CD4-positive, alpha-beta T cell treated with Interleukin-17A for 4 hours (primary cell): Measurements from ENCODE around the gene SRR.

Source experiments
- DNase-seq: peaks from one replicate; pipeline ENCODE4 v3.0.0-alpha.2; 2020; ENCODE audit warnings: mixed read lengths

The SRR gene

GRCh38 chr17:2347805-2348685 is 44.3 kb downstream of the SRR start:
- DNase-seq, result no peak

GRCh38 chr17:2351269-2351668 is 47.5 kb downstream of the SRR start:
- no peak for DNase-seq

GRCh38 chr17:2354311-2354710 is 50.6 kb downstream of the SRR start:
- no peak for DNase-seq

GRCh38 chr17:2357237-2357636 is 53.5 kb downstream of the SRR start:
- DNase-seq, result no peak

DNA sequence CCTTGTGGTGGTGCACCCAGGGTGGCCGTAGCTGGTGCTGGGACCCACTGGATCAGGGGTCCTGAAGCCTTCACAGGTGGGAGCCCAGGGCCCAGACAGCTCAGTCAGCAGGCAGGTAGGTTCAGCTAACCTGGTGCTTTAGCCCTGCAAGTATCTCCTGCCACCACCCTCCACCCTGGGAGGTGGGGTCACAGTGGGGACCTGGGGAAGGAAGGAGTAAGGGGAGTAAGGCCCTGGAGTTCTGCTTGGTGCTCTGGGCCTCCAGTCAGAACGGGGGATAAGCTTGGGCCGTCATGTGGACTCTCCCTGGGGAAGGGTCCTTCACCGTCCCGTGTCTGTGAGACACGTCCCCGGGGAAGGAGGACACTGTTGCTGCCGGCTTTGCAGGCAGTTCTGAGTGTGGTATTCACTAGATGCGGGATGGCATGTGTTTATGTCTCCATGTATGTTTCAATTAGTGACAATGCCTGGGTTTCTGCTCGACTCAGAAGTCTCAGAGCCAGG is 54.2 kb downstream of the SRR start:
- no peak for DNase-seq

GRCh38 chr17:2361010-2361760 is 57.4 kb downstream of the SRR start:
- no peak for DNase-seq

DNA sequence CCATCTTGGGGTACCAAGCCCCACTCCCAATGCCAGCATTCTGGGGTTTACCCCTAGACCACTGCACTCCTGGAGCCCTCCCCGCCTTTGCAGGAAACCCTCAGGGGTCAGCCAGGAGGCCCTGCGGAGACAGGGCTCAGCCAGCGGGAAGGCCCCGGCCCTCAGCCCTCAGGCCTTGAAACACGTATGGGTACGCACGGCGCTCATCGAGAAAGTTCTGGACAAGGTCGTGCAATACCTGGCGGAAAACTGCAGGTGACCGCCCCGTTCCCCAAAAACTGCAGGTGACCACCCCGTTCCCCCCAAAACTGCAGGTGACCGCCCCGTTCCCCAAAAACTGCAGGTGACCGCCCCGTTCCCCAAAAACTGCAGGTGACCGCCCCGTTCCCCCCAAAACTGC is 58.3 kb downstream of the SRR start:
- DNase-seq, result no peak

- DNase-seq, result no peak
These were observed 58.7 kb downstream of the SRR start for GRCh38 chr17:2362416-2362815.

DNA sequence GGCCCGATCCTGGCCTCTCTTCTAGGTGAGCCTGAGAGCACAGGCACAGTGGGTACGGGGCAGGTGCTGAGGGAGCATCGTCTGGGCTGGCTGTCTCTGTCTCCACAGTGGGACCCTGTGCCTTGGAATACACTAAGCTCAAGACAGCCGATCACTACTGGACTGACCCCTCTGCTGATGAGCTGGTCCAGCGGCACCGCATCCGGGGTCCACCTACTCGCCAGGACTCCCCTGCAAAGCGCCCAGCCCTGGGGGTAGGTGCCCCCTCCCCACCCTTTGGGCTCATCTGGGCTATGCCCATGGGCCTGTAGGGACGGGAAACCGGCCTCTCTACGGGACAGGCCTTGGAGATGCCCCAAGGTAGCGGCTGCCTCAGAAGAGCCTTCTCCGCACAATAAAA is 59.1 kb downstream of the SRR start:
- no peak for DNase-seq

GRCh38 chr17:2363318-2363717 is 59.6 kb downstream of the SRR start:
- no peak for DNase-seq

DNA sequence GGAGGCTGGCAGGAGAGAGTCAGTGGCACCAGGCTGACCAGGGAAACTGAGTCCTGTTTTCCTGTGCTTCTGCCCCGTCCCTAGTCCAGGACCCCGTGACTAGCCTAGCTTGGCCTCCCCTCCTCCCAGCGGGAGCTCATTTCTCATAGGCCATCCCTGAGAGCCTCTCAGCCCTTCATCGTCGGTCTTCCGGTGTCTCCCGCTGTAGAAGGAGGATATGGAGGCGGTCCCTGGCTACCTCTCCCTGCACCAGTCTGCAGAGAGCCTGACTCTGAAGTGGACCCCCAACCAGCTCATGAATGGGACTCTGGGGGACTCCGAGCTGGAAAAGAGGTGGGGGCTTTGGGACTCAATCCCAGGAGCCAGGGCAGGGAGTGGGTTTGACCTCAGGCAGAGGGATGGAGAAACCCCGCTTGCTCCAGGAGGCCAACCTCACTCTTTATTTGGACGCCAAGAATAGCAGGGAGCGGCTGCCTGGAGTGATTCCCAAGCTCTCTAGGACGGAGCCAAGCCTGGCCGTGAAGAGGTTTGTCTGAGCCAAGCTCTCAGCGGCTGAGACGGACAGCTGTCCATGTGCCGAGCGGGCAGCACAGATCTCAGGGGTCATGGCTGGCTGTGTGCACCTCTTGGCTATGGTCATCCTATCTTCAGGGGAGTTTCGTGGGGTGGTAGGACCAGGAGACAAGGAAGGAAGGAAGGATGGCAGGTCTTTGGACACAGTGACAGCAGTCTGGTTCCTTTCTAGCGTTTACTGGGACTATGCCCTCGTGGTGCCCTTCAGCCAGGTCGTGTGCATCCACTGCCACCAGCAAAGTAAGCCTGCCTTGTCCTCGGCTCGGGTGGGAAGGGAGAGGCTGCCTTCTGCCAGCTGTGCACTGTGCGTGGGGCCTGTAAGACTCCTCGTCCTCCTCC is 60.4 kb downstream of the SRR start:
- DNase-seq, result no peak

- no peak for DNase-seq
These were observed 61.0 kb downstream of the SRR start for GRCh38 chr17:2364763-2365116.

DNA sequence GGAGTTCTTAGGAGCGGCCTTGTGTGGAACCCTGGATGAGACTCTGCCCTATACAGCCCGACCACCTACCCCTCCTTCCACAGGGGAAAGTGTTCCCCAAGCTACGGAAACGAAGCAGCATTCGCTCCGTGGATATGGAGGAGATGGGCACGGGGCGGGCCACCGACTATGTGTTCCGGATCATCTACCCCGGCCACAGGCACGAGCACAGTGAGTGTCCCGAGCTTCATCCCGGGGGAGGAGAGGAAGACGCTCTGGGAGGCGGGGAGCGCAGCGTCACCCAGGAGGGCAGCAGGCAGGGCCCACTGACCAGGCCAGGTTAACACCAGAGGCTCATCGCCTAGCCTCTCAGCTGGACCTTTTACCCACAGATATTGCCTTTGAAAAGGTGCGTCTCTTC is 61.4 kb downstream of the SRR start:
- DNase-seq, result no peak

- DNase-seq, result no peak
These were observed 63.2 kb downstream of the SRR start for GRCh38 chr17:2366747-2367494.

GRCh38 chr17:2368359-2368758 is 64.6 kb downstream of the SRR start:
- no peak for DNase-seq

GRCh38 chr17:2369039-2369438 is 65.3 kb downstream of the SRR start:
- no peak for DNase-seq

DNA sequence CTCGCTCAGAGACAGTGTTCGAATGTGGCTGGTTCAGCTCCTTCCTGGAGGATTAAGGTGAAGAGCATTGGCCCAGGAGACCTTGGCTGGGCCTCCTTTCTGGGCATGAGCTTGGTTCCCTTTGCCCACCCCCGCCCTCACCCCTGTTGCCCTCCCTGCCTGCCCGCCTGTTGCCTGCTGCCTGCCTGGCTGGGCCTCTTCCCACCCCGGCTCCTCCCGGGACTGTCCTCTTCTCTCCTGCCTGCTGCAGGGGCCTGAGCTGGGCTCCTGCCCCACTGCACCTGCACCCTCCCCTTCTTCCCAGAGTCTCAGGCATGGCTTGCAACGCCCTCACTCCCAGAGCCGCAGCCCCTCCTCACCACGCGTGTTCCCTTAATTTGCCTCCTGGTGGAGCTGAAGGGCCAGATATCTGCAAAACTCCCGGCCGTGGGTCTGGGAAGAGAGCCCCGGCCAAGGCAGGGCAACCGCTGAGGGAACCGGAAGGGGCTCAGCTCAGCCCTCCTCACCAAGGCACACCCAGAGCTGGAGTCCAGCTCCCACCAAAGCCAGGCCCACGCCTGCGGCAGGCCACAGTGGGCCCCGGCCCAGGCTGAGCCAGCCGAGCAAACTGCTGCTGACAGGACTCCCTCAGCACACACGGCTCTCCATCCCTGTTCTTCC is 65.9 kb downstream of the SRR start:
- DNase-seq, result no peak

DNA sequence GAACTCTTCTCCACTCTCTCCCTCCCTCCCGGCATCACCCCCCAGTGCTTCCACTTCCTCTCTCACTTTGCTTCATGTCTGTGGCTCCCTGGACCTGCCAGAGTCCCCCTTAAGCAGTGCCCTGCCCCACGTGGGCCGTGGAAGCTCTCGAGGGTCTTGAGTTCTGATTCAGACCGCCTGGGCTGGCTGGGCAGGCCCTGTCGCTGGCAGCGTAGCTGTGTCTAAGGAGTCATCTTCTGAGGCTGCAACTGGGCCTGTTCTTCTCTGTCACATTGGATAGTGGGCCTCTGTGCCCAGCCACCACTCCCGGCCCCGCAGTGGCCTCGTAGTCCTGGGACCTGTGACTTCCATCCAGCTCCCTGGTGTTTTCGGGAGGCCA is 66.5 kb downstream of the SRR start:
- DNase-seq, result no peak

GRCh38 chr17:2371183-2372130 is 67.7 kb downstream of the SRR start:
- no peak for DNase-seq

DNA sequence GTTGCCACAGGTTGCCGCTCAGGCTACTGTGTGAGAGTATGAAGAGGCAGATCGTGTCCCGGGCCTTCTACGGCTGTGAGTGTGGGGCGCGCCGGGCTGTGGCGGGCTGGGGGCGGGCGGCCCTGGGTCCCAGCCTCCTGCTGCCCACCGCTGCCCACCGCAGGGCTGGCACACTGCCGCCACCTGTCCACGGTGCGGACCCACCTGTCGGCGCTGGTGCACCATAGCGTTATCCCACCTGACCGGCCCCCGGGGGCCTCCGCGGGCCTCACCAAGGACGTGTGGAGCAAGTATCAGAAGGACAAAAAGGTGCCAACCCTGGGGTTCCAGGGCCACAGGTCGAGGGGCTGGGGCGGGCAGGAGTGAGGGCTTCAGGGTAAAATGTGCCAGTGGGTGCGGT is 68.4 kb downstream of the SRR start:
- no peak for DNase-seq

DNA sequence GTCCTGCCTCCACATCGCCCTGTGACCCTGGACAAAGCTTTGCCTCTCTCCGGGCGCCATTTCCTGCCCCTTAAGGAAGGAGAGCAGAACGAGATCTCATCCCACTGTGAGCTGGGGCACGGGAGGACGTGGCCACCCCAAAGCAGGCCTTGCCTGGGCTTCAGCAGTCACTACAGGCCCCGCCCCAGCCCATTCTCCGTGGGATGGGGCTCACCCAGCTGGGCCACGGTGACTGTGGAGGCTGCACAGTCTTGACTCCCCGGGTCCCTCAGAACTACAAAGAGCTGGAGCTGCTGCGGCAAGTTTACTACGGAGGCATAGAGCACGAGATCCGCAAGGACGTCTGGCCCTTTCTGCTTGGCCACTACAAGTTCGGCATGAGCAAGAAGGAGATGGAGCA is 68.9 kb downstream of the SRR start:
- DNase-seq, result no peak
